Right forelimb (tissue), 1 donor: ENCODE measurements around the gene SUSD2.
"Not testable (repeated sequence)": the region's sequence is repeated elsewhere in the genome, so short reads cannot be mapped to it uniquely, and the experiment has no call there.

Experiments used
- DNase-seq: peaks from one replicate; pipeline ENCODE4 v3.0.0-alpha.2; 2018

Gene SUSD2

DNA sequence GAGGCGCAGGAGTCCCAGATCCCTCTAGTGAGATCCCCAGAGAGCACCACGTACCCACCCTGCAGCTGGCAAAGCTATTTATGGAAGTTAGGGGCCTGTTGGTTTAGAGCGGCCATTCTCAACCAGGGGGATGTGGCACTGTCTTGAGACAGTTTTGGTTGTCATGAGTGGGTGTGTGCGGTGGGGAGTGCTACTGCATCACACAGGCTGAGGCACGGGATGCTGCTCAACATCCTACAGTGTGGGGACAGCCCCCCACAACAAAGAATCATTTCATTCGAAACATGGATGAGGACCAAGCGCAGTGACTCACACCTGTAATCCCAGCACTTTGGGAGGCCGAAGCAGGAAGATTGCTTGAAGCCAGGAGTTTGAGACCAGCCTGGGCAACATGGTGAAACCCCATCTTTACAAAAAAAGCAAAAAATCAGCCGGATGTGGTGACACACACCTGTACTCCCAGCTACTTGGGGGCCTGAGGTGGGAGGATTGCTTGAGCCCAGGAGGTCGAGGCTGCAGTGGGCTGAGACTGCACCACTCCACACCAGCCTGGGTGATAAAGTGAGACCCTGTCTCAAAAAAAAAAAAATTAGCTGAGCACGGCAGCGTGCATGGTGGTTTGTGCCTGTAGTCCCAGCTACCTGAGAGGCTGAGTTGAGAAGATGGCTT is 35.4 kb downstream of the SUSD2 start:
- no peak for DNase-seq

DNA sequence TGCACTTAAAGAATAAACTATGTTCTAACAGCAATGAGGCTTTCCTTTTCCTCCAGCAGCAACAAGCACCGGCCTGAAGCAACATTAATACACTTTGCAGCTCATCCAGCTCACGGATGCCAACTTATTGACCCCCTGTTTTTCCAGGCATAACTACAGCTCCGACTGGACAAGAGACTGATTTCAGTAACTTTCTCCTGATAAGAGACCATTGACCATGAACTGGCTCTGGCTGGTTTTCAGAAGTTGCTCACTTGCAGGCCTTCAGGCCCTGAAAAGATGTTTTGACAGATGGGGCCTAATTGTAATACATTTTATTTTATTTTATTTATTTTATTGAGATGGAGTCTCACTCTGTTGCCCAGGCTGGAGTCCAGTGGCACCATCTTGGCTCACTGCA is 36.1 kb downstream of the SUSD2 start:
- no peak for DNase-seq

DNA sequence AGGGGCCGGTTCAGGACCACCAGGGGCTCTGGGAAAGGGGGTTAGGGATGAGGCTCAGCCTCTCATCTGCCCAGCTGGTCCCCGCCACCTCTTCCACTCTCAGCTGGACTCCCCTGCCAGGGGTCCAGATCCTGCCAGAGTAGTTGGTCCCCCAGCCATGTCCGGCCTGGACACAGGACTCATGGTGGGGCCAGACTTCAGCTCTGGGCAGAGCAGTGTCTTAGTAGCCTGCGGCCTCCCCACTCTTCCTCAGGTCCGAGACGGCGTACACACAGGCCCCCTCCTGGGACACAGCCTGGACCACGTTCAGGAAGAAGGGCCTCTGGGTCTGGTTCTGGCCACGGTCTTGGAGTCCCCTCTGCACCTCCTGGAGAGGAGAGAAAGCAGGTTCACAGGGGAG is 38.5 kb downstream of the SUSD2 start:
- DNase-seq, result no peak

DNA sequence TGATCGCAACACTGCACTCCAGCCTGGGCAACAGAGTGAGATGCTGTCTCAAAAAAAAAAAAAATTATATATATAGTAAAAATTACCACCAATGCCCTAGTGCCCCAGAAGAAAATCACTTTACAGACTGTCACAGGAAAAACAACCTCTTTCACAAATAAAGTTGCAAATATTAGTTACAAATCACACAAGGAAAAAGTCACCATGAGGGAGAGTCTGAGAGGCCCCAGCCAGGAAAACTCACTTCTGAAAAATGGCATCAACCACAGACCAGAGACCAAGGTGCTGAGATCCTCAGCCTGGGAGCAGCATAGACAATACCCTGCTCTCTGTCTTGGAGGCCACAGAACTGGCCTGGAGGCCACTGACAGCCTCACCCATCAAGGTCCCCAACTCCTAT is 43.2 kb downstream of the SUSD2 start:
- no peak for DNase-seq

DNA sequence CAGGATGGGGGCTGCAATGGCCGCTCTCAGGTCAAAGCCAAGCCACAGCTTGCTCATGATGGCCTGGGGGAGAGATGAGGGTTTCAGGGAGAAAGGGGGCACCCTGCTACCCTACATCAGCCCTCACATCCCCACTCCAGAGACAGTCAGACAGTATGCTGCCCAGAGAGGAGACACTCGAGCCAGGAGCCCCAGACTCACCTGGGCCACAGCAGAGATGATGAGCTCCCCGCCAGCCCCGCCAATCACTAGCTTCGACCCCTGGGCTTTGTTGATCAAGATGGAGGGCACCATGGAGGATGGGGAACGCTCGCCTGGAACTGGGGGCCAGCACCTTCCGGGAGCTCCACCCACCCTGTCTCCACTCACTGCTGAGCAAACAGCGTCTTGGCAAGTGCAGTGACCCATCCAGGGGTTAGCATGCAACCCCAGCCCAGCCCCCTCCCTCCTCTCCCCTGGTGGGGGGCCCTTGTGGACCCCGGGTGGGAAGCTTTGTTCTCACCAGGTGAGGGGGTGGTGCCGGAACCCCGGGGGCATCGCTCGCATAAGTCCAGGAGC is 43.8 kb downstream of the SUSD2 start:
- DNase-seq, result no peak

DNA sequence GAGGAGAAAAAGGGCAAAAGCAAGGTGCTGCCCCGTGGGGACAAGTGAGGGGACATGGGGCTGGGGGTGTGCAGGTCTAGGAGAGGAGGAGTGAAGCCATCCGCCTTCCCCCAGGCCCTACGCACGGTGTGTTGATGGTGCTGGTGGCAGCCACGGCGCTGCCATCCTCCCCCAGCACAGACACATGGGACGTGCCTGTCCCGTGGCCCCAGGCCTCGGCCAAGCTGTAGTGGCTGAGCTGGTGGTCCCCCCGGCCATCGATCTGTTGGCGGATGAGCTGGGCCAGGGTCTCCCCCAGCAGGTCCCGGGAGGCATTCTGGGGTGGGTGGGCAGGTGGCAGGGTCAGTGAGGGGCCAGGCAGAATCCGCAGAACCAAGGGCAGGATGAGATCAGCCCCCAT is 44.7 kb downstream of the SUSD2 start:
- DNase-seq, result no peak

DNA sequence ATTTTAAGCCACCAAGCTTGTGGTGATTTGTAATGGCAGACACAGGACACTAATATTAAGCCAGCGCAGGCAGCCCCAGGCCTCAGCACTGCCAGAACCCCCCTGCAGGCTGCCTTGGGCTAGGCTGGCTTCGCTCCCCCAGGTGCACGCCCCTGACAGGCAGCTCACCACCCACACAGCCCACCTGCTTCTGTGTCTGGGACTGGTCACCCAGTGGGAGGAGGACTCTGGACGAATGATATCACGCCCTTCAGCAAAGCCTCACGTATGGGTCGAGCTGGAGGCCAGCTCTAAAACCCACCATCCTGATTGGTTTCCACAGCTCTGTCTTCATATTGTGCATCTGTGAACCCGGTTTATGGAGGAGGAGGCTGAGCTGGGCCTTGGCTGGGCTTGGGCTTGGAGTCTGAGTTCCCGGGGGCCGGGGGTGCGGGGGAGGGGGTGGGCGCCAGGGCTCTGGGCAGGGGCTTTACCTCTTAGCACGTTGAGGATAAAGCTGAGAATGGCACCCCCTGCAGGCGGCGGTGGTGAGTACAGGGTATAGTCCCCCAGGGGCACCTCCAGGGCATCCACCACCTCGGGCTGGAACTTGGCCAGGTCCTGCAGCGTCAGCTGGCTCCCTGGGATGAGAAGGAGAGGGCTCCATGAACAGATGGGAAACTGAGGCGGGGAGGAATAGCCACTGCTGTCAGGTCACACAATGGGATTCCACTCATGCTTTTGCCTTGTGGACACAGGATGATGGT is 49.8 kb downstream of the SUSD2 start:
- no peak for DNase-seq

DNA sequence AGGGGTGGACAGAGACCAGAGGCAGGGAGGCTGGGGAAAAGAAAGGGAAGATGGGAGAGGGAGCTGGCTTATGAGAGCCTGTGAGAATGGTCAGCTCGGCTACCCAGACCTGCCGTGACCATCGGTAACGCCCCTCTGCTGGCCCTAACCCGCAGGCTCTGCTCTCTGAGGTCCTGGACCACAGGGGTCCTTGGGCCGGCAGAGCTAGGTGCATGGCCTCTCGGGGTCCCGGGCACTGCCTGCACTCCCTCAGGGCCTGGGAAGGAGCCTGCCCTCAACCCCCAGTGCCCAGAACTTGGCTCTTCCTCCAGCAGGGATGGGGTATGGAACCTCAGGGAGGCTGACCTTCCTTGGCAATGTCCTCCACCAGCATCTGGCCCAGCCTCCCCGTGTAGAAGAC is 50.4 kb downstream of the SUSD2 start:
- DNase-seq, result no peak

DNA sequence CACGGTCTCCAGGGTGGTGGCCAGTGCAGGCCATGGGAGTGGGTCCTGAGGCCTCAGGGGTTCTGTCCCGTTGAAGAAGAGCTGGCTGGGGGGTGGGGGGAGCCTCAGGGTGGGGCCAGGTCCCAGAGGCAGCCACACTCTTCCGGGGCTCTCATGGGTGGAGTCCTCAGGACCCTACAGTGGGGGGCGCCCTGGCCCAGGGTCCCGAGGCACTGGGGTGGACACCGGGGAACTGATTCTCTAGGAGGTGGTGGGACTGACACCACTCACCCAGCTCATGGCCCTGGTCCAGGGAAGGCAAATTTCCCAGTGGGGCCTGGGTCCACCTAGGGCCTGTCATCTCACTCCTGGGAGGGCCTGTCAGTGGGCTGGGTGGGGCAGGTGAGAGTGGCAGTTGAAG is 50.8 kb downstream of the SUSD2 start:
- DNase-seq, result no peak

DNA sequence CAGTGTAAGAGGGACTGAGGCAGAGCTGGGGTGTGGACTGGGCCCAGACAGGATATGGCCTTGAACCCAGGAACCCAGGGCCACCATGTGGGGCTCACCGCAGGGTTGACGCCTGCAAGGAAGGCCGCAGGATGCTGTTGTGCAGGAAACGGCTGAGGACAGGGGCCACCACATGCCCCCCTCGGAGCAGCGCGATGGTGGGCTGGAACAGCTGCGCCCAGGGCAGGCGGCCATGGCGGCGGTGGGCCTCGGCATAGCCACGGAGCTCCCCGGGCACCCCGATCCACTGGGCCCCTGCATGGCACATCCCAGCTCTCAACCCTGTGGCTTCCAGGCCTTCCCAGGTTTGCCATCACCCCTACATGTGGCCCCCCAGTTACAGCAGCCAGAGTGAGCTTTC is 51.4 kb downstream of the SUSD2 start:
- DNase-seq, result no peak

DNA sequence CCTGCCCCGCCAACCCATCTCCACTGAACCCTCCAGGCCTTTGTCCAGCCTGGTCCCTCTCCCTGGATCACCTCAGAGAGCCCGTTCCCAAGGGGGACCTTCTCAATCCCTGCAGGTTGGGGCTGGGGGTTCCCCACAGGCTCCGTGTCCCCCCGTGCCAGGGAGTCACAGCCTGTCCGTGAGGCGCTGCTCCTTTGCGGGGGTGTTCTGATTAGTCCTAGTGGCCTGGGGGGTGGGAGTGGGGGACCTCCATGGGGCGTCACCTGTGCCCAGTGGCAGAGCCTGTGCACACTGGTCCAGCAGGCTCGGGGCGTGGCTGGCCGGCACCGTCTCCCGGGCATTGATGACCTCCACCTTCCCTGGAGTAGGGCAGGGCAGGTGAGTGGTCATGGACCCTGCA is 51.9 kb downstream of the SUSD2 start:
- no peak for DNase-seq

DNA sequence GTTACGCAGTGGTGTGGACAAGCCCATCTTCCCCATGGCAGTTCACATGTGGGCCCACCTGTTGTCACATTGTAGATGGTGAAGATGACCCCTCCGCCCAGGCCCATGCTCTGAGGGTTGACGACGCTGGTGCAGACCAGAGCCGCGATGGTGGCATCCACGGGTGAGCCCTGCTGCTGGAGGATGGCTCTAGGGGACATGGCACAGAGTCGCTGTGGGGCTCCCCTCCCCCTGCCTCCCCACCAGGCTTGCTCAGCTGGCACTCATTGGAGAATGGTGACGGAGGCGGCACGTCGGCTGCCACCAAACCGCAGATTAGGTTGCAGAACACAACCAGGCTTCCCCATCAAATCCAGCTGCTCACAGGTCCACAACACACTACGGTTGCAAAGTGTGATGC is 52.5 kb downstream of the SUSD2 start:
- DNase-seq, result no peak

DNA sequence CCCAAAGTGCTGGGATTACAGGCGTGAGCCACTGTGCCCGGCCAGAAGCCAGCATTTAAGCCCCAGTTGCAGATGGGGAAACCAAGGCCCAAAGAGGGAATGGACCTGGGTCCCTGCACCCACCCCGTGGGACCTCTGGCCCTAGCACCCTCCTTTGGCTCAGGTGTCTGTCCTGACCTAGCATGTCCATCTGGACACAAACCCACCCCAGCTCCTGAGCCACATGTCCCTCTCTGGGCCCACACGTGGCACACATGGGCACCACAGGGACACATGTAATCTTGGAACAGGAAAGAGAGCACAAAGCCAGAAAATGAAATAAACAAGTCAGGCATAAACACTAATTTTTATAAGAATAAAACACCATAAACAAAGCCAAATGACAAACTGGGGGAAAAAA is 54.0 kb downstream of the SUSD2 start:
- no peak for DNase-seq

DNA sequence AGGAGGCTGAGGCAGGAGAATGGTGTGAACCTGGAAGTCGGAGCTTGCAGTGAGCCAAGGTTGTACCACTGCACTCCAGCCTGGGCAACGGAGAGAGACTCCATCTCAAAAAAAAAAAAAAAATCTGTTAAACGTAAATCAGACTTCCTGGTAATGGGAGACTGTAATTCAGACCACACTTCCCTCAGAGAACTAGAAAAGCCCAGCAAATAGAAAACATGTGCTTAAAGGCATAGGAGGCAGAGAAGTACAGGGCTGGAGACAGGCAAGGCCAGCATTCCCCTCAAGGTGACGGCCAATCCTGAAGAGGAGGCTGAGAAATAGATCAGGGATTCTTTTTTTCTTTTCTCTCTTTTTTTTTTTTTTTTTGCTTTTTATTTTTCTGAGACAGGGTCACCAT is 55.4 kb downstream of the SUSD2 start:
- no peak for DNase-seq

DNA sequence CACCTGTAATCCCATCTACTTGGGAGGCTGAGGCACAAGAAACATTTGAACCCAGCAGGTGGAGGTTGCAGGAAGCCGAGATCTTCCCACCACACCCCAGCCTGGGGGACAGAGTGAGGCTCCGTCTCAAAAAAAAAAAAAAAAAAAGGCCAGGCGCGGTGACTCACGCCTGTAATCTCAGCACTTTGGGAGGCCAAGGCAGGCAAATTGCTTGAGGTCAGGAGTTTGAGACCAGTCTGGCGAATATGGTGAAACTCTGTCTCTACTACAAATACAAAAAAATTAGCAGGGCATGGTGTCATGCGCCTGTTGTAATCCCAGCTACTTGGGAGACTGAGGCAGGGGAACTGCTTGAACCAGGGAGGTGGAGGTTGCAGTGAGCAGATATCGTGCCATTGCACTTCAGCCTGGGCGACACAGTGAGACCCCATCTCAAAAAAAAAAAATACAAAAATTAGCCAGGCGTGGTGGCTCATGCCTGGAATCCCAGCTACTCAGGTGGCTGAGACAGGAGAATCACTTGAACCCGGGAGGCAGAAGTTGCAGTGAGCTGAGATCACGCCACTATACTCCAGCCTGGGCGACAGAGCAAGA is 56.9 kb downstream of the SUSD2 start:
- DNase-seq, result not testable (repeated sequence)
